ENCODE data around the gene PATJ. TPM values are rescaled to one million over a fixed set of nuclear protein-coding genes. Genes with fewer than 3 reads are reported as not detected.

Gene PATJ
- total and polyA plus RNA-seq, 2 of the 13 experiments (the other 11 are each of a cell fraction or from before 2014, with no cell fraction given): 6.2 to 16.8 TPM

DNA sequence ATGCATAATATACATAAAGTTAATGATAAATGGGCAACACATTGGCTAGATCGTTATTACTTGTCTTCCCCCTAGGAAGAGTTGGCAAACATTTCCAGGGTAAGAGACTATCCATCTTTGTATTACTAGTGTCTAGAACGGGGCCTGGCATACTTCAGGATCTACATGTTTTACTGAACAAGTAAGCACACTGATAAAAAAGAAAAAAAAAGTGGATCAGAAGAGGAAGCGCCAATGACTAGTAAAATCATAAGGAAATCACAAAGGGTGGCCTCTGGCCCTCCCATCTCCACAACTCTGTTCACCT, 17.8 kb upstream of the PATJ start (continued):
- TF ChIP-seq, protein P1, sequence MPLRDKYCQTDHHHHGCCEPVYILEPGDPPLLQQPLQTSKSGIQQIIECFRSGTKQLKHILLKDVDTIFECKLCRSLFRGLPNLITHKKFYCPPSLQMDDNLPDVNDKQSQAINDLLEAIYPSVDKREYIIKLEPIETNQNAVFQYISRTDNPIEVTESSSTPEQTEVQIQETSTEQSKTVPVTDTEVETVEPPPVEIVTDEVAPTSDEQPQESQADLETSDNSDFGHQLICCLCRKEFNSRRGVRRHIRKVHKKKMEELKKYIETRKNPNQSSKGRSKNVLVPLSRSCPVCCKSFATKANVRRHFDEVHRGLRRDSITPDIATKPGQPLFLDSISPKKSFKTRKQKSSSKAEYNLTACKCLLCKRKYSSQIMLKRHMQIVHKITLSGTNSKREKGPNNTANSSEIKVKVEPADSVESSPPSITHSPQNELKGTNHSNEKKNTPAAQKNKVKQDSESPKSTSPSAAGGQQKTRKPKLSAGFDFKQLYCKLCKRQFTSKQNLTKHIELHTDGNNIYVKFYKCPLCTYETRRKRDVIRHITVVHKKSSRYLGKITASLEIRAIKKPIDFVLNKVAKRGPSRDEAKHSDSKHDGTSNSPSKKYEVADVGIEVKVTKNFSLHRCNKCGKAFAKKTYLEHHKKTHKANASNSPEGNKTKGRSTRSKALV (CRISPR knock-in tag; IDR thresholded peaks at IDR 0.05): no peak
- TF ChIP-seq ZBTB3 (CRISPR knock-in tag; IDR thresholded peaks at IDR 0.05; ENCODE audit: borderline replicate concordance, low read depth) (no peak), ZNF629 (CRISPR knock-in tag; conservative IDR thresholded peaks at IDR 0.05) (no peak), MBD4 (IDR thresholded peaks at IDR 0.05; ENCODE audit: borderline replicate concordance, low read length) (no peak), STAT5B (CRISPR knock-in tag; IDR thresholded peaks at IDR 0.05) (no peak), ZNF558 (CRISPR knock-in tag; IDR thresholded peaks at IDR 0.05; ENCODE audit: borderline replicate concordance) (no peak), PHB2 (IDR thresholded peaks at IDR 0.05; ENCODE audit: partially characterized antibody) (no peak), ZNF724P (CRISPR knock-in tag; IDR thresholded peaks at IDR 0.05; ENCODE audit: borderline replicate concordance) (no peak), ZNF766 (CRISPR knock-in tag; IDR thresholded peaks at IDR 0.05; ENCODE audit: borderline replicate concordance) (0 out of 2 replicates have a peak, but pooled peaks have one; percentile 11), ZNF792 (CRISPR knock-in tag; IDR thresholded peaks at IDR 0.05) (no peak), HOXA5 (CRISPR knock-in tag; IDR thresholded peaks at IDR 0.05) (peak; percentile 10; the same call in 1 of the 2 replicates), IKZF1 (IDR thresholded peaks at IDR 0.05) (no peak)
- TF ChIP-seq, protein P2, sequence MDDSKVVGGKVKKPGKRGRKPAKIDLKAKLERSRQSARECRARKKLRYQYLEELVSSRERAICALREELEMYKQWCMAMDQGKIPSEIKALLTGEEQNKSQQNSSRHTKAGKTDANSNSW (CRISPR knock-in tag; IDR thresholded peaks at IDR 0.05; ENCODE audit: borderline replicate concordance): 0 out of 2 replicates have a peak, but pooled peaks have one; percentile 29
- TF ChIP-seq, protein P3, sequence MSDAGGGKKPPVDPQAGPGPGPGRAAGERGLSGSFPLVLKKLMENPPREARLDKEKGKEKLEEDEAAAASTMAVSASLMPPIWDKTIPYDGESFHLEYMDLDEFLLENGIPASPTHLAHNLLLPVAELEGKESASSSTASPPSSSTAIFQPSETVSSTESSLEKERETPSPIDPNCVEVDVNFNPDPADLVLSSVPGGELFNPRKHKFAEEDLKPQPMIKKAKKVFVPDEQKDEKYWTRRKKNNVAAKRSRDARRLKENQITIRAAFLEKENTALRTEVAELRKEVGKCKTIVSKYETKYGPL (CRISPR knock-in tag; IDR thresholded peaks at IDR 0.05): 0 out of 2 replicates have a peak, but pooled peaks have one; percentile 7
- TF ChIP-seq, protein P4, sequence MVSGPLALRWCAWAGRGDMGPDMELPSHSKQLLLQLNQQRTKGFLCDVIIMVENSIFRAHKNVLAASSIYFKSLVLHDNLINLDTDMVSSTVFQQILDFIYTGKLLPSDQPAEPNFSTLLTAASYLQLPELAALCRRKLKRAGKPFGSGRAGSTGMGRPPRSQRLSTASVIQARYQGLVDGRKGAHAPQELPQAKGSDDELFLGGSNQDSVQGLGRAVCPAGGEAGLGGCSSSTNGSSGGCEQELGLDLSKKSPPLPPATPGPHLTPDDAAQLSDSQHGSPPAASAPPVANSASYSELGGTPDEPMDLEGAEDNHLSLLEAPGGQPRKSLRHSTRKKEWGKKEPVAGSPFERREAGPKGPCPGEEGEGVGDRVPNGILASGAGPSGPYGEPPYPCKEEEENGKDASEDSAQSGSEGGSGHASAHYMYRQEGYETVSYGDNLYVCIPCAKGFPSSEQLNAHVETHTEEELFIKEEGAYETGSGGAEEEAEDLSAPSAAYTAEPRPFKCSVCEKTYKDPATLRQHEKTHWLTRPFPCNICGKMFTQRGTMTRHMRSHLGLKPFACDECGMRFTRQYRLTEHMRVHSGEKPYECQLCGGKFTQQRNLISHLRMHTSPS (CRISPR knock-in tag; IDR thresholded peaks at IDR 0.05; ENCODE audit: low read depth): no peak
- TF ChIP-seq, protein P5, sequence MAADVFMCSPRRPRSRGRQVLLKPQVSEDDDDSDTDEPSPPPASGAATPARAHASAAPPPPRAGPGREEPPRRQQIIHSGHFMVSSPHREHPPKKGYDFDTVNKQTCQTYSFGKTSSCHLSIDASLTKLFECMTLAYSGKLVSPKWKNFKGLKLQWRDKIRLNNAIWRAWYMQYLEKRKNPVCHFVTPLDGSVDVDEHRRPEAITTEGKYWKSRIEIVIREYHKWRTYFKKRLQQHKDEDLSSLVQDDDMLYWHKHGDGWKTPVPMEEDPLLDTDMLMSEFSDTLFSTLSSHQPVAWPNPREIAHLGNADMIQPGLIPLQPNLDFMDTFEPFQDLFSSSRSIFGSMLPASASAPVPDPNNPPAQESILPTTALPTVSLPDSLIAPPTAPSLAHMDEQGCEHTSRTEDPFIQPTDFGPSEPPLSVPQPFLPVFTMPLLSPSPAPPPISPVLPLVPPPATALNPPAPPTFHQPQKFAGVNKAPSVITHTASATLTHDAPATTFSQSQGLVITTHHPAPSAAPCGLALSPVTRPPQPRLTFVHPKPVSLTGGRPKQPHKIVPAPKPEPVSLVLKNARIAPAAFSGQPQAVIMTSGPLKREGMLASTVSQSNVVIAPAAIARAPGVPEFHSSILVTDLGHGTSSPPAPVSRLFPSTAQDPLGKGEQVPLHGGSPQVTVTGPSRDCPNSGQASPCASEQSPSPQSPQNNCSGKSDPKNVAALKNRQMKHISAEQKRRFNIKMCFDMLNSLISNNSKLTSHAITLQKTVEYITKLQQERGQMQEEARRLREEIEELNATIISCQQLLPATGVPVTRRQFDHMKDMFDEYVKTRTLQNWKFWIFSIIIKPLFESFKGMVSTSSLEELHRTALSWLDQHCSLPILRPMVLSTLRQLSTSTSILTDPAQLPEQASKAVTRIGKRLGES (CRISPR knock-in tag; IDR thresholded peaks at IDR 0.05; ENCODE audit: borderline replicate concordance): 0 out of 2 replicates have a peak, but pooled peaks have one; percentile 30
